ENCODE measurements around the gene MGMT. TPM values are rescaled to one million over a fixed set of nuclear protein-coding genes. Genes with fewer than 3 reads are reported as not detected.

The MGMT gene
- total RNA-seq, 1 experiment from 2014 or later, result 9.4 TPM

GRCh38 chr10:129774736-129775401 is 307.8 kb downstream of the MGMT start:
- no peak overlapping the region for H3K27ac ChIP-seq
- H3K4me3 ChIP-seq, result no peak overlapping the region
- H3K27me3 ChIP-seq (replicated peaks), result no peaks in the 10 kb centered on the region
- H3K36me3 ChIP-seq, result no peaks in the 10 kb centered on the region
- H3K9me3 ChIP-seq (replicated peaks), result peaks cover 14% of the 10 kb centered on the region
- no peaks in the 10 kb centered on the region for H3K4me1 ChIP-seq (replicated peaks)
- DNase-seq (ENCODE audit: low read depth in 1 of 2, low spot score in 2 of 2), result peak in 1 of 2 experiments; percentile 23

- Histone ChIP-seq H3K9me3 (replicated peaks) (peaks cover 14% of the 10 kb centered on the region), H3K4me3 (no peak overlapping the region), H3K4me1 (replicated peaks) (no peaks in the 10 kb centered on the region), H3K27ac (no peak overlapping the region), H3K27me3 (replicated peaks) (no peaks in the 10 kb centered on the region), H3K36me3 (no peaks in the 10 kb centered on the region)
- peak in 1 of 2 experiments; percentile 26 for DNase-seq (ENCODE audit: low read depth in 1 of 2, low spot score in 2 of 2)
These were observed 308.6 kb downstream of the MGMT start for GRCh38 chr10:129775681-129776080.

- Histone ChIP-seq H3K4me1 (replicated peaks) (no peaks in the 10 kb centered on the region), H3K36me3 (no peaks in the 10 kb centered on the region), H3K27ac (no peak overlapping the region), H3K4me3 (no peak overlapping the region), H3K9me3 (replicated peaks) (peaks cover 23% of the 10 kb centered on the region), H3K27me3 (replicated peaks) (no peaks in the 10 kb centered on the region)
- no peak for DNase-seq (ENCODE audit: low read depth in 1 of 2, low spot score in 2 of 2)
These were observed 310.6 kb downstream of the MGMT start for GRCh38 chr10:129777687-129778086.

GRCh38 chr10:129778571-129778970 is 311.5 kb downstream of the MGMT start:
- H3K36me3 ChIP-seq, result no peaks in the 10 kb centered on the region
- no peak for DNase-seq (ENCODE audit: low read depth in 1 of 2, low spot score in 2 of 2)
- H3K27me3 ChIP-seq (replicated peaks), result no peaks in the 10 kb centered on the region
- H3K9me3 ChIP-seq (replicated peaks), result peaks cover 28% of the 10 kb centered on the region
- no peak overlapping the region for H3K4me3 ChIP-seq
- no peak overlapping the region for H3K27ac ChIP-seq
- no peaks in the 10 kb centered on the region for H3K4me1 ChIP-seq (replicated peaks)

- peaks cover 28% of the 10 kb centered on the region for H3K9me3 ChIP-seq (replicated peaks)
- no peaks in the 10 kb centered on the region for H3K36me3 ChIP-seq
- DNase-seq (ENCODE audit: low read depth in 1 of 2, low spot score in 2 of 2), result no peak
- no peak overlapping the region for H3K4me3 ChIP-seq
- H3K4me1 ChIP-seq (replicated peaks), result no peaks in the 10 kb centered on the region
- no peak overlapping the region for H3K27ac ChIP-seq
- H3K27me3 ChIP-seq (replicated peaks), result no peaks in the 10 kb centered on the region
These were observed 312.4 kb downstream of the MGMT start for GRCh38 chr10:129779126-129780111.

GRCh38 chr10:129780198-129780597 is 313.2 kb downstream of the MGMT start:
- H3K36me3 ChIP-seq, result no peaks in the 10 kb centered on the region
- DNase-seq (ENCODE audit: low read depth in 1 of 2, low spot score in 2 of 2), result no peak
- no peak overlapping the region for H3K4me3 ChIP-seq
- H3K27me3 ChIP-seq (replicated peaks), result no peaks in the 10 kb centered on the region
- no peak overlapping the region for H3K27ac ChIP-seq
- H3K9me3 ChIP-seq (replicated peaks), result peaks cover 28% of the 10 kb centered on the region
- no peaks in the 10 kb centered on the region for H3K4me1 ChIP-seq (replicated peaks)

DNA sequence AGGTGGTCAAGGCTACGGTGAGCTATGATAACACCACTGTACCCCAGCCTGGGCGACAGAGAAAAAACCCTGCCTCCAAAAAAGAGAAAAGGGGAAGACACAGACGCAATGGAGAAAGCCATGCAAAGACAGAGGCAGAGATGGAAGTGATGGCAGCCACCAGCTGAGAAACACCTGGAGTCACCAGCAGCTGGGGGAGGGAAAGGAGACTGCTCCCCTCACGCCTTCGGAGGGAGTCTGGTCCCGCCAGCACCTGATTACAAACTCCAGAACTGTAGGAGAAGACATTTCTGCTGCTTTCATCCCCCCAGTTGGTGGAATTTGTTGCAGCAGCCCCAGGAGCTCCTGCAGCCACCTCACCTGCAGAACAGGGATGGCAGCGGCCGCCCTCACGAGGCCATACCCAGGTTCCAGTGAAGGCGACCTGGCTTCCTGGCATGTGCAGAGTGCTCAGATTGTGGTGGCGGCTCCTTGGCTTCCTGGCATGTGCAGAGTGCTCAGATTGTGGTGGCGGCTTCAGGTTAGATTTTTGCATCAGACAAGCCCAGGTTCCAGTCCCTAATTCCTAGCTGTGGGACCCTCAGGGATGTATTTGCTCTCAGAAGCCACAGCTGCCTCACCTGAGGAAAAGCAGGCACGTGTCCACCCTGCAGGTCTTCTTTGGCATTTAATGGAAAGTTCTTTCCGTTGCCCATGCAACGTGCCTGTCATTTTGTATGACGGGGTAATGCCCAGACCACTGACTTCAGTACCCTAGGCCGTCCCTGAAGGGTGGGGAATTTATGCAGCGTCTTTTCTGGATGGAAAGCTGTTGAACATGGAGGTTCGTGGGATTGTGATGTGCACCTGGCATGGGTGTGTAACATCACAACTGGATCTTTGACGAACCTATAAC is 314.1 kb downstream of the MGMT start:
- Histone ChIP-seq H3K4me3 (no peak overlapping the region), H3K36me3 (no peaks in the 10 kb centered on the region), H3K4me1 (replicated peaks) (no peaks in the 10 kb centered on the region), H3K27ac (no peak overlapping the region), H3K27me3 (replicated peaks) (no peaks in the 10 kb centered on the region), H3K9me3 (replicated peaks) (peaks cover 30% of the 10 kb centered on the region)
- DNase-seq (ENCODE audit: low read depth in 1 of 2, low spot score in 2 of 2), result no peak

- H3K4me1 ChIP-seq (replicated peaks), result no peaks in the 10 kb centered on the region
- peaks cover 23% of the 10 kb centered on the region for H3K9me3 ChIP-seq (replicated peaks)
- no peaks in the 10 kb centered on the region for H3K36me3 ChIP-seq
- H3K27ac ChIP-seq, result no peak overlapping the region
- no peak for DNase-seq (ENCODE audit: low read depth in 1 of 2, low spot score in 2 of 2)
- H3K4me3 ChIP-seq, result no peak overlapping the region
- no peaks in the 10 kb centered on the region for H3K27me3 ChIP-seq (replicated peaks)
These were observed 317.2 kb downstream of the MGMT start for GRCh38 chr10:129784291-129784690.

DNA sequence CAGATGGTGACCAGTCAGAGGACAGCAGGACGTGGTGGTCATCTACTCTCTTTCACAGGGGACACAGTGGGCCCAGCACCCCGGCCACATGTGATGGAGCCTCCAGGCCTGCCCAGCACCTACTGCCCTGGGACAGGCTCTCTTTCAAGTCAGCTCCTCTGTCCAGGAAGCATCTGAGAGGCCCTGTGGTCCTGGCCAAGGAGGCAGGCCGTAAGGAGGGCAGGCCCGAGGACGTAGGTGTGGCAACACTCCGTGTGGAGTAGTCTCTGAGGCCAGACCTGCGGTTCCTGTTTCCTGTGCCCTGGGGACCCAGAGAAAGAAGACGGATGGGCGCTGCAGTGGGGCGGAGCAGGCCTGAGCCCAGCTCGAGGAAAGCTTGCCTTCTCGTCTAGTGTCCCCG is 317.9 kb downstream of the MGMT start:
- no peak overlapping the region for H3K27ac ChIP-seq
- H3K36me3 ChIP-seq, result no peaks in the 10 kb centered on the region
- H3K4me1 ChIP-seq (replicated peaks), result no peaks in the 10 kb centered on the region
- DNase-seq (ENCODE audit: low read depth in 1 of 2, low spot score in 2 of 2), result no peak
- H3K4me3 ChIP-seq, result no peak overlapping the region
- no peaks in the 10 kb centered on the region for H3K27me3 ChIP-seq (replicated peaks)
- H3K9me3 ChIP-seq (replicated peaks), result peaks cover 20% of the 10 kb centered on the region

- peaks cover 22% of the 10 kb centered on the region for H3K9me3 ChIP-seq (replicated peaks)
- H3K4me1 ChIP-seq (replicated peaks), result no peaks in the 10 kb centered on the region
- no peaks in the 10 kb centered on the region for H3K36me3 ChIP-seq
- H3K27me3 ChIP-seq (replicated peaks), result no peaks in the 10 kb centered on the region
- H3K4me3 ChIP-seq, result no peak overlapping the region
- no peak for DNase-seq (ENCODE audit: low read depth in 1 of 2, low spot score in 2 of 2)
- no peak overlapping the region for H3K27ac ChIP-seq
These were observed 318.5 kb downstream of the MGMT start for GRCh38 chr10:129785536-129785981.

DNA sequence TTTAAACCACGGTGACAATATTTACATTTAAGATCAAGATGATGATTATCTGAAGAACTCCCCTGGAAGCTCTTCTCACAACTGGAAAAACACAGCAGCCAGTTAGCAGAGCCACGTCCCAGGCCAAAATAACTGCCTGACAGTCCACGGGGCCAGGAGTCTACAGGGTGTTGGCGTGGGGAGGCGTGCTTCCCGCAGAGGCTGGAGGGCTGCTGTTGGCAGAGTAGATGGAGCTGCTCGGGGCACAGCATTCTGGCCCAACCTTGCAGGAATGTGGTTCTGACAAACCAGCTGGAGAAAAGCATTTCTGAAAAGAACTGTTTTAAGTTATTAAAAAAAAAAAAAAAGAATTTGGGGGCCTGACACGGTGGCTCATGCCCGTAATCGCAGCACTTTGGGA is 319.2 kb downstream of the MGMT start:
- no peak overlapping the region for H3K27ac ChIP-seq
- H3K4me1 ChIP-seq (replicated peaks), result no peaks in the 10 kb centered on the region
- peaks cover 22% of the 10 kb centered on the region for H3K9me3 ChIP-seq (replicated peaks)
- H3K36me3 ChIP-seq, result no peaks in the 10 kb centered on the region
- no peak for DNase-seq (ENCODE audit: low read depth in 1 of 2, low spot score in 2 of 2)
- H3K4me3 ChIP-seq, result no peak overlapping the region
- H3K27me3 ChIP-seq (replicated peaks), result no peaks in the 10 kb centered on the region

- Histone ChIP-seq H3K27ac (no peak overlapping the region), H3K36me3 (no peaks in the 10 kb centered on the region), H3K4me3 (no peak overlapping the region), H3K27me3 (replicated peaks) (no peaks in the 10 kb centered on the region), H3K4me1 (replicated peaks) (no peaks in the 10 kb centered on the region), H3K9me3 (replicated peaks) (peaks cover 14% of the 10 kb centered on the region; the same call in 1 of the 2 replicates)
- DNase-seq (ENCODE audit: low read depth in 1 of 2, low spot score in 2 of 2), result no peak
These were observed 320.5 kb downstream of the MGMT start for GRCh38 chr10:129787557-129787956.

GRCh38 chr10:129788215-129788614 is 321.2 kb downstream of the MGMT start:
- no peaks in the 10 kb centered on the region for H3K27me3 ChIP-seq (replicated peaks)
- no peaks in the 10 kb centered on the region for H3K4me1 ChIP-seq (replicated peaks)
- no peak overlapping the region for H3K4me3 ChIP-seq
- no peak for DNase-seq (ENCODE audit: low read depth in 1 of 2, low spot score in 2 of 2)
- H3K9me3 ChIP-seq (replicated peaks), result peaks cover 9% of the 10 kb centered on the region; the same call in 1 of the 2 replicates
- H3K36me3 ChIP-seq, result no peaks in the 10 kb centered on the region
- no peak overlapping the region for H3K27ac ChIP-seq

Data from SJSA1 (cell line).